A549 (cell line): Measurements from ENCODE around the gene DENND6B.

ENCODE experiments used
- CTCF ChIP-seq: fragments of >200 bp; sonication (Bioruptor Twin); formaldehyde crosslinking; IDR thresholded peaks from 3 replicates; pipeline ENCODE4 v1.5.1; 2016
- RNF2 ChIP-seq: fragments of 200-600 bp; sonication (generic); IDR thresholded peaks from 2 replicates; pipeline ENCODE4 v1.6.1; 2016; ENCODE audit warnings: low read depth, mild to moderate bottlenecking, antibody characterized with exemption, moderate library complexity, borderline replicate concordance

GRCh38 chr22:50260434-50260800 is 66.4 kb downstream of the DENND6B start:
- TF ChIP-seq CTCF: no peak
- TF ChIP-seq RNF2: no peak
